Activated naive CD4-positive, alpha-beta T cell (primary cell): Measurements from ENCODE around the gene SIVA1.
"Not testable (repeated sequence)": the region's sequence is repeated elsewhere in the genome, so short reads cannot be mapped to it uniquely, and the experiment has no call there.

Experiments
- DNase-seq, 4 experiments: peaks; one replicate each; lab custom pipeline; 2025; lab: John Stamatoyannopoulos, UW

SIVA1 gene

GRCh38 chr14:104734991-104735779, 17.8 kb upstream of the SIVA1 start:
- DNase-seq: no peak

- no peak for DNase-seq
Measured at GRCh38 chr14:104735830-104736642, 16.9 kb upstream of the SIVA1 start.

GRCh38 chr14:104738375-104739019, 14.4 kb upstream of the SIVA1 start:
- no peak for DNase-seq

- DNase-seq: no peak
Measured at GRCh38 chr14:104739026-104739425, 13.9 kb upstream of the SIVA1 start.

- DNase-seq: no peak
Measured at GRCh38 chr14:104739546-104740516, 13.1 kb upstream of the SIVA1 start.

GRCh38 chr14:104741108-104741802, 11.7 kb upstream of the SIVA1 start:
- DNase-seq: no peak

- DNase-seq: no peak
Measured at GRCh38 chr14:104741803-104742251, 11.1 kb upstream of the SIVA1 start.

GRCh38 chr14:104742586-104743455, 10.1 kb upstream of the SIVA1 start:
- DNase-seq: no peak

GRCh38 chr14:104743461-104744380, 9.2 kb upstream of the SIVA1 start:
- DNase-seq: no peak

- no peak for DNase-seq
Measured at GRCh38 chr14:104744484-104744883, 8.5 kb upstream of the SIVA1 start.

GRCh38 chr14:104745431-104745830, 7.5 kb upstream of the SIVA1 start:
- no peak for DNase-seq

- DNase-seq: no peak
Measured at GRCh38 chr14:104746071-104746545, 6.8 kb upstream of the SIVA1 start.

GRCh38 chr14:104746934-104747481, 5.9 kb upstream of the SIVA1 start:
- no peak for DNase-seq

GRCh38 chr14:104747876-104748275, 5.1 kb upstream of the SIVA1 start:
- no peak for DNase-seq

- DNase-seq: no peak
Measured at GRCh38 chr14:104749111-104749649, 3.8 kb upstream of the SIVA1 start.

GRCh38 chr14:104750056-104750752, 2.7 kb upstream of the SIVA1 start:
- DNase-seq: no peak

- not testable (repeated sequence) for DNase-seq
Measured at GRCh38 chr14:104750753-104751057, 2.2 kb upstream of the SIVA1 start.
